ENCODE data around the gene SZT2. TPM values are rescaled to one million over a fixed set of nuclear protein-coding genes. Genes with fewer than 3 reads are reported as not detected.

The SZT2 gene
- total RNA-seq, 6 experiments from 2014 or later: 17.2 to 21.8 (median 21.3) TPM

- TF ChIP-seq CTCF (IDR thresholded peaks at IDR 0.05): no peak
- H3K27ac Mint-ChIP-seq: no peak overlapping the region
- peaks cover 12% of the 10 kb centered on the region; the same call in 1 of the 2 replicates for H3K36me3 Mint-ChIP-seq (ENCODE audit: low read depth)
- H3K4me1 Mint-ChIP-seq (ENCODE audit: low read depth): peaks cover 20% of the 10 kb centered on the region
- no peaks in the 10 kb centered on the region; the same call in 1 of the 2 replicates for H3K27me3 Mint-ChIP-seq (ENCODE audit: insufficient read depth)
- H3K4me3 Mint-ChIP-seq: no peak overlapping the region
- H3K9me3 Mint-ChIP-seq: no peaks in the 10 kb centered on the region
- no peak for DNase-seq
These were observed 71.4 kb downstream of the SZT2 start for GRCh38 chr1:43460988-43461693.

GRCh38 chr1:43463479-43463878 lies 73.8 kb downstream of the SZT2 start:
- H3K36me3 Mint-ChIP-seq (ENCODE audit: low read depth): peaks cover 8% of the 10 kb centered on the region; the same call in 1 of the 2 replicates
- no peak for DNase-seq
- no peak overlapping the region for H3K27ac Mint-ChIP-seq
- H3K9me3 Mint-ChIP-seq: no peaks in the 10 kb centered on the region
- H3K27me3 Mint-ChIP-seq (ENCODE audit: insufficient read depth): peaks cover 2% of the 10 kb centered on the region; the same call in 1 of the 2 replicates
- TF ChIP-seq CTCF (IDR thresholded peaks at IDR 0.05): no peak
- H3K4me3 Mint-ChIP-seq: no peak overlapping the region
- H3K4me1 Mint-ChIP-seq (ENCODE audit: low read depth): peaks cover 26% of the 10 kb centered on the region

GRCh38 chr1:43464681-43465504 lies 75.2 kb downstream of the SZT2 start:
- no peak overlapping the region for H3K4me3 Mint-ChIP-seq
- TF ChIP-seq CTCF (IDR thresholded peaks at IDR 0.05): no peak
- peaks cover 8% of the 10 kb centered on the region; the same call in 1 of the 2 replicates for H3K36me3 Mint-ChIP-seq (ENCODE audit: low read depth)
- H3K27me3 Mint-ChIP-seq (ENCODE audit: insufficient read depth): peaks cover 2% of the 10 kb centered on the region; the same call in 1 of the 2 replicates
- no peak overlapping the region for H3K27ac Mint-ChIP-seq
- peaks cover 26% of the 10 kb centered on the region for H3K4me1 Mint-ChIP-seq (ENCODE audit: low read depth)
- no peak for DNase-seq
- H3K9me3 Mint-ChIP-seq: no peaks in the 10 kb centered on the region

- DNase-seq: no peak
These were observed 75.9 kb downstream of the SZT2 start for GRCh38 chr1:43465505-43466067.

More at GRCh38 chr1:43465505-43466067, 75.9 kb downstream of the SZT2 start:
- Mint-ChIP-seq H3K4me3 (no peak overlapping the region), H3K27me3 (ENCODE audit: insufficient read depth) (peaks cover 2% of the 10 kb centered on the region; the same call in 1 of the 2 replicates), H3K27ac (no peak overlapping the region), H3K36me3 (ENCODE audit: low read depth) (peaks cover 8% of the 10 kb centered on the region; the same call in 1 of the 2 replicates), H3K4me1 (ENCODE audit: low read depth) (peaks cover 26% of the 10 kb centered on the region), H3K9me3 (no peaks in the 10 kb centered on the region)
- no peak for TF ChIP-seq CTCF (IDR thresholded peaks at IDR 0.05)
